GM12873 (cell line): Measurements from ENCODE around the gene OMG.

Experiments used
- CTCF ChIP-seq: IDR thresholded peaks from 2 replicates; pipeline ENCODE4 v1.5.1; 2012; ENCODE audit warnings: low read depth, mild to moderate bottlenecking, moderate library complexity, low read length, control low read depth; ENCODE audit not compliant: insufficient read depth; ENCODE audit errors: missing control alignments

The OMG gene

GRCh38 chr17:31297090-31297489 lies at the start of gene OMG:
Gene OMG, minus strand, starts transcription at chr17:31297239. Its CDS starts 908 bp downstream, at chr17:31296331.
- TF ChIP-seq CTCF = no peak

GRCh38 chr17:31339906-31340661 lies 43.0 kb upstream of the OMG start:
- TF ChIP-seq CTCF = no peak

DNA sequence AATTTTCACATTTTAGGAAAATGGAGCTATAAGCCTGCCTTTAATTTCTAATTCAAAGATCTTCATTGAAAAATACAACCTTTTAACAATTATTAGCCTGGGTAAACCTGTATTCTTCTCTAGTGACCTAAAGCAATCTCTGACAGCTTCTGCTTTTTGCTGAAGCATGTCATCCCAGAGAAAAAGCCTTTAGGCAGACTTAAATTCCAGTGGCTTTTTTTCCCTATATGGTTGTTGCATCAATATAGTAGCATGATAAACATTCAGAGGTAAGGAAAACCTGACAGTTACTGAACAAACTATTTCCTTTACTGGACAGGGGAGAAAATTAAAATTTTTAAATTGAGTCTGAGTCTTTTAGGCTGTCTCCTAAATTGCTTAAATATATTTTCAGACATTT lies 32.2 kb upstream of the OMG start:
- TF ChIP-seq CTCF = no peak

GRCh38 chr17:31328160-31328535 lies 31.1 kb upstream of the OMG start:
- TF ChIP-seq CTCF = no peak

- TF ChIP-seq CTCF = no peak
These were observed 30.6 kb upstream of the OMG start for GRCh38 chr17:31327534-31328159.

DNA sequence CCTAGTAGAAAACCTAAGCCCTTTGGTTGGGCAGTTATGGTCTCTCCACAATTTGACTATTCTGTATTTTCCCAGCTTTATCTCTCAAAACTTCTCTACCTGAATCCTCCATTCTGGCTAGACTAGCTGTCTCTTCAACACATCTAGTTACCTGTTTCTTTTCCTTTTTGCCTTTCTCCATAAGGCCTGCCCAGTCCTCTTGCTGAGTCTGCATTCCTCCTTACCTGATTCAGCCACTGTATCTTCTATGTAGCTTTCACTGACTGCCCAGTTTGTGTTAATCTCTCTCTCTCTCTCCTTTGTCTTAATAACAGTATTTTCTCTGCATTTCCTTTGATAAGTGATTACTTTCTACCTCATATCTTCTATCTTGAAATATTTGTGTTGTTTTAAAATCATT lies 26.5 kb upstream of the OMG start:
- no peak for TF ChIP-seq CTCF

- TF ChIP-seq CTCF = no peak
These were observed 24.9 kb upstream of the OMG start for GRCh38 chr17:31321966-31322365.
